Measurements from ENCODE around the gene GRIK4.

DNA sequence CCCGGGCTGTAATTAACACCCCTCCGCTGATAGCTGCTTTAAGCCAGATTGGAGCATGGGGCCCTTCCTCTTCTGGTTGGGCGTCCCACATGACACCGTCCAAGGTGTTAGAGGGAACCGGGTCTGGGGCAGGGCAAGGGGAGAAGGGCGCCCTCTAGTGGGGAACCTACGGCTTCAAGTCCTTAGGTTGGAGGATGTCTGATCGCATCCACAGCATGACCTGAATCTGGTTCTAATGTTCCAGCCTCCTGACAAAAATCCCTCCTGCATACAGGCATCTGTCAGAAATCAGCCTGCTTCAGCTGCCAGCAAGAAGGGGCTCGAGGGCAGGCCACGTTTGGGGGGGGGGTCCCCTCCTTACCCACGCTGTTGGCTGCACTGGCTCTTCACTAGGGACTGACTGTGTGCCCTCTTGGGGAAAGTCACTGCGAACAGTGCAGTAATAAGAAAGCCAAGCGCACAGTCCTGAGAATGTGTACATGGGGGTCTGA is 418.2 kb downstream of the GRIK4 start:
- TF ChIP-seq TAF1 (IDR thresholded peaks at IDR 0.05; ENCODE audit: borderline replicate concordance, insufficient read depth, low read length): no peak
- no peak for TF ChIP-seq POLR2AphosphoS5 (IDR thresholded peaks at IDR 0.05; ENCODE audit: low read depth, low read length)
- TF ChIP-seq, protein P1, sequence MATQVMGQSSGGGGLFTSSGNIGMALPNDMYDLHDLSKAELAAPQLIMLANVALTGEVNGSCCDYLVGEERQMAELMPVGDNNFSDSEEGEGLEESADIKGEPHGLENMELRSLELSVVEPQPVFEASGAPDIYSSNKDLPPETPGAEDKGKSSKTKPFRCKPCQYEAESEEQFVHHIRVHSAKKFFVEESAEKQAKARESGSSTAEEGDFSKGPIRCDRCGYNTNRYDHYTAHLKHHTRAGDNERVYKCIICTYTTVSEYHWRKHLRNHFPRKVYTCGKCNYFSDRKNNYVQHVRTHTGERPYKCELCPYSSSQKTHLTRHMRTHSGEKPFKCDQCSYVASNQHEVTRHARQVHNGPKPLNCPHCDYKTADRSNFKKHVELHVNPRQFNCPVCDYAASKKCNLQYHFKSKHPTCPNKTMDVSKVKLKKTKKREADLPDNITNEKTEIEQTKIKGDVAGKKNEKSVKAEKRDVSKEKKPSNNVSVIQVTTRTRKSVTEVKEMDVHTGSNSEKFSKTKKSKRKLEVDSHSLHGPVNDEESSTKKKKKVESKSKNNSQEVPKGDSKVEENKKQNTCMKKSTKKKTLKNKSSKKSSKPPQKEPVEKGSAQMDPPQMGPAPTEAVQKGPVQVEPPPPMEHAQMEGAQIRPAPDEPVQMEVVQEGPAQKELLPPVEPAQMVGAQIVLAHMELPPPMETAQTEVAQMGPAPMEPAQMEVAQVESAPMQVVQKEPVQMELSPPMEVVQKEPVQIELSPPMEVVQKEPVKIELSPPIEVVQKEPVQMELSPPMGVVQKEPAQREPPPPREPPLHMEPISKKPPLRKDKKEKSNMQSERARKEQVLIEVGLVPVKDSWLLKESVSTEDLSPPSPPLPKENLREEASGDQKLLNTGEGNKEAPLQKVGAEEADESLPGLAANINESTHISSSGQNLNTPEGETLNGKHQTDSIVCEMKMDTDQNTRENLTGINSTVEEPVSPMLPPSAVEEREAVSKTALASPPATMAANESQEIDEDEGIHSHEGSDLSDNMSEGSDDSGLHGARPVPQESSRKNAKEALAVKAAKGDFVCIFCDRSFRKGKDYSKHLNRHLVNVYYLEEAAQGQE (IDR thresholded peaks at IDR 0.05; ENCODE audit: insufficient read depth in 1 of 2, low read depth in 2 of 2, low read length in 2 of 2): no peak

All from PFSK-1 (cell line).